Placental pericyte (primary cell): Measurements from ENCODE around the gene CLPX. TPM values are rescaled to one million over a fixed set of nuclear protein-coding genes. Genes with fewer than 3 reads are reported as not detected.

ENCODE experiments used
- small RNA-seq: library from RNA; depleted of rRNA; stranded (forward); fragments of <200 nt; gene quantifications from one replicate; pipeline ENCODE3, GENCODE V24; 2012; ENCODE audit warnings: low replicate concordance
- total RNA-seq: library from RNA; depleted of rRNA; stranded (reverse); fragments of >200 nt; gene quantifications from 2 replicates; pipeline ENCODE4 v1.2.3, GENCODE V29; 2012

The CLPX gene
- 34.5 and 39.8 TPM in 2 replicates for total RNA-seq

DNA sequence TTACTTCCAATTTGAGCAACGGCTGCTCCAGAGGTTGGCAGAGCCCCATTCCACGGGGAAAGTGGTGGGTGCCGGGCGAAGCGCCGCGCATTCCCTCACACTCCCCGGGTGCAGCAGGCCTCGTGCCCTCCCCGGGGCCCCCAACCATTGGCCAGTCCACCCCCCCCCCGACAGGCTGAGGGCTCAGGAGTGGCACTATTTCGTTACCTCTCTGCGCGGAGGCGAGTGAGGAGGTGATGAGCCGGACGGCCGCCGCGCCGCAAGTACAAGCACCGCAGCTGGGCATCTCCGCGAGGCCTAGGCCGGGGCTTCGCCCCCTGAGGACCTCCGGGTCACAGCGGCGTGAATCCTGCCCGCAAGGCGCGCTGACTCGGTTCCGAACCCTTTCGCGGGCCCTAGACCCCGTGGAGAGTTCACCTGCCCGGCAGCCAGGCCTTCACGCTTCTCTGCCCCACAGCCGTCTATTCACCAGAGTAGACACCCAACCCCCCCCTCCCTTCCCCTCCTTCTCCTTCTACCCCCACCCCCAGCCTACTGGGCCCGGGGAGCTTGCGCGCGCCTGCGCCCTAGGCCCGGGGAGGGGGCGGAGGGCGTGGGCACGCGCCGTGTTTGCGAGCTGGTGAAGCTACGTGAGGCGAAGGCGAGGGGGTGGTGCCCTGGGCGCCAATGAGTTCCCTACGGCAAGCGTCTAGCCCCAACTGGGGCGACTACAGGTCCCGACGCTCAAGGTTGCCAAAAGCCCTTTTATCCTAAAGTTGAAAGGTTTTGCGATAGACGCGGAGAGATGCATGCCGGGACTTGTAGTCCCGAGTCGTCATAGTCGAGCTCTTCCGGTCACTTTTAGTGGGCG lies at the start of gene CLPX:
CLPX (minus strand) TSS at position 475 of the 850 bp plus-strand sequence; CDS start at position 286, 189 bp downstream.

DNA sequence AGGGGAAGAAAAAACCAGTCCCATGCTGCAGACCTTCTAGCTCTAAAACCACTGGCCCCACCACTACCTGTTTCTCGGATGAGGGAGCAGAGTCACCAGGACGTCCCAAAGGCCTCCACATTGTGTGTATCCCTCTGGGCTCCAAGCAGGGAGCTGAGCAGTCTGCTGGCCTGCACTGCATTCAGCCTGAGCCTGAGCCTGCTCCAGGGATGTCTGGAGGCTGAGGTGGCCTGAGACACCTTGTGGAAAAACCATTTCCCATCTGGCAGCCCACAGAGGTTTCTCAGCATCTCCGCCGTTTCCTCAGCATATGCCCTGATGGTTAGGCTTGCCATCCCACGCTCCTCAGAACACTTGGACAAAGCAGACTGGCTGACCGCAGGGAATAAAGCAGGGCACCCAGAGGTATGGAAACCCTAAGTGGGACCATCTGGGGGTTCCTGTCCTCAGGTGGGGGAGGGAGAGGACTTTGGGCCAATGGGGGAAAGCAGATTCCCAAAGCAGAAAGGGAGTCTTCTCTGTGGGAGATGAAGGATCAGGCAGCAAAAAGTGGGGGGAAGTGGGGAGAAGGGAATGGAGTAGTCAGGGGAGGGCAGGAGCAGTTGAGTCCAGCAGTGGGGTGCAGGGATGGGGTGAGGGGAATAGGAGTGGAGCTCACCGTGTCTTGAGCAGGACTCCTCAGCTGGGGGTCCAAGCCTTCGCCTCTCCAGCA lies 25.8 kb upstream of the CLPX start, which contains the start of gene CILP:
CILP (minus strand) TSS at position 704 of the 712 bp plus-strand sequence. CDS start 1,718 bp downstream, outside the sequence.

DNA sequence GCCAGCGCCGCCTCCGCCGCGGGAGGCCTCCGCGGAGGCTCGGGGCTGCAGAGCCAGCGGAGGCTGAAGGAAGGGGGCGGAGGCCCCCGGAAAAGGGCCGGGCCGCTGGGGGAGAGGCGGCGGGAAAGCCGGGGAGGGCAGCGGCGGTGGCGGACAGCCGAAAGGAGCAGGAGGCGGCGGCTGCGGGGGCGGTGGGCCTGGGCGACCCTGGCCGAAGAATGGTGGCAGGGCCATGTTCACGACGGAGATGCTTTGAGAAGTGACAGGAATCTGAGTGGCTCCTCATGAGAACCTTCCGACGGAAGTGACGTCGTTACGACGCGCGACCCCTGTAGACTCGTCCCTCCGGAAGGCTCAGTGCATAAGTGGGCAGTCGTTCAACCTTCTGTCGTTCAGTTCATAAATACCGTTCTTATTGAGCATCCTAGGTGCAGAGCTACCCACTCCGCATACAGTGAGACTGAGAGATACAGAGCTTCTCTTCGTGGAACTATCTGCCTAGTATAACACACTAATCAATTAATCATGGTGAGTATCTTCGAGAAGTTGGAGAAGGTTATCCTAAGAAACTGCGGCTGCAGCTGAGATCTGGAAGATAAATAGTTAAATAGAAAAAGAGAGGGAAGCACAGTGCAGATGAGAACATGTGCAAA lies 51.5 kb downstream of the CLPX start, which contains the start of gene PDCD7:
PDCD7 (minus strand) TSS at position 261 of the 653 bp plus-strand sequence; CDS start at position 234, 27 bp downstream.

DNA sequence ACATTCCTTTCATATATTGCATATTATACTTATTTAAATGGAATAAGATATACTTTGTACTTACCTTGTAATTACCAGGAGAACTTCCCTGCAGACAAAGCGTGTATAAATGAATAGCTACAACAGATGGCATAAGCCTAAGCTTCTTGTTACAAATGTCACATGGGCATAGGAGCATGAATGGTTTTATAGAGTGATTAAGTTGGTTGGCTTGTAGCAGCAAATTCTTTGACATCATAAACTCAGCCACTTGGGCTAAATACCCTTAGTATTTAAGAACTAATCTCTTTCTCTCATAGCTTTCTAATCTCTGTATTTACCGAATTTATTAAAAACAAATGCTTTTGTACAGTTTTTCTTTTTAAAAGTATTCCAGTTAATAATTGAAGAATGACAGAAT lies 70.1 kb downstream of the CLPX start, which contains the start of gene UBAP1L:
UBAP1L (minus strand) TSS at position 115 of the 400 bp plus-strand sequence. CDS start 8,985 bp downstream, outside the sequence.

Small RNA genes within 50 kb of the gene (small RNA-seq; reads per million reads assigned to genes)
- not detected for gene AC013553.1
- gene AC068213.1, result not detected
- not detected for gene RNU6-686P

Other genes starting within 250 kb of the CLPX start
- 98.7 and 101 TPM in 2 replicates for gene SPG21, start 195.4 kb downstream of the CLPX start, total RNA-seq
- gene MTFMT, start 155.7 kb downstream of the CLPX start, total RNA-seq, result 16.4 and 29.8 TPM in 2 replicates
- gene SLC51B, start 140.0 kb downstream of the CLPX start, total RNA-seq, result not detected in 2 replicates
- gene RASL12, start 117.4 kb downstream of the CLPX start, total RNA-seq, result 0.22 and 1.6 TPM in 2 replicates
- gene KBTBD13, start 108.6 kb downstream of the CLPX start, total RNA-seq, result not detected in 2 replicates
- gene UBAP1L, start 70.1 kb downstream of the CLPX start, total RNA-seq, result 2.1 and 2.2 TPM in 2 replicates
- gene PDCD7, start 51.5 kb downstream of the CLPX start, total RNA-seq, result 15.1 and 26.1 TPM in 2 replicates
- not detected in 2 replicates for gene CILP, start 26.1 kb upstream of the CLPX start, total RNA-seq
- gene PARP16, start 101.5 kb upstream of the CLPX start, total RNA-seq, result 3.0 and 5.0 TPM in 2 replicates
- gene RNU5A-1, start 110.7 kb upstream of the CLPX start, total RNA-seq, result not detected in 2 replicates
- not detected in 2 replicates for gene RNU5B-1, start 119.3 kb upstream of the CLPX start, total RNA-seq
- gene IGDCC3, start 192.7 kb upstream of the CLPX start, total RNA-seq, result not detected in 2 replicates
- gene IGDCC4, start 237.6 kb upstream of the CLPX start, total RNA-seq, result 5.9 and 10.3 TPM in 2 replicates